ENCODE data around the gene ZNF284. TPM values are rescaled to one million over a fixed set of nuclear protein-coding genes. Genes with fewer than 3 reads are reported as not detected.

The ZNF284 gene
- total and polyA plus RNA-seq, 2 donors (not counting 1 experiment from before 2014, with no cell fraction given), result 2.1 to 3.3 TPM

DNA sequence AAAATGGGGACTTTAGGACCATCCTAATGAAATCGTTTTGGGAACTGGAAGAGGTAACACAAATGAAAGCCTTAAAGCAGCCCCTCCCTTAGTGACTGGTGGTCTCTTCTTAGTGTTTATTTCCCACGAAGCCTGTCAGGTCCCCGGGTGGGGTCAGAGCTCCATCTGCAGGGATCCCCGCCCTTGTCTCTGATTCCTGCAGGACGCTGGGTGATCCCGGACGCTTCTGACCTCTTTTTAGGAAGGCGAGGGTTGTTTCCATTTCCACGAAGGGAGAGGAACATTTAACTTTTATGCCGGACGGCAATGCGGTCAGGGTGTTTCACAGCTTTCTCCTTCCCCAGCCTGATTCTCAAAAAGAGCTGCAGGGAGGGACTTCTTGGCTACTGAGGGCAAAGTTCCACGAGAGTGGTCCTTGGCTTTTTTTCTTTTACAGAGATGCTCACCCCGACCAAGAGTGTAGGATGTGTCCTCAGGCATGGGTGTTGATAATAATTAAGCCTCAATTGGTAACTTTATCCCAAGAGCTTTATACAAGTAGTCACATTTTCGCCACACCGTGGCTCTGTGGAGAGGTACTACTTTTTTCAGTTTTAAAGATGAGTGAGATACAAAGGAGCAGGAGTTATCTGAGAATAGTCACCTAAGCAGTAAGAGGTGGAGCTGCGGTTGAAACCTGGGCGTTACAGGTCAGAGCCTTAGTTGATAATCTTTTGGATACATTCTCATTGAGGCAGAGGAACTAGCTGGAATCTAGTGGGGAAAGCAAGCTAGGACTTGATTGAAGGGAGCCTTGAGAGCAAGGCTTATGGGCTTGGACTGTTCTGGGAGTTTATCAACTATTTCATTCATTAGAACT lies 813 bp downstream of the ZNF284 start:
- Histone ChIP-seq H3K9ac (ENCODE audit: low read length) (peak overlapping the region; percentile 73), H3K4me1 (ENCODE audit: control insufficient read depth in 2 of 2, insufficient read depth in 2 of 2, low read length in 2 of 2) (peaks cover 13 to 16% of the 10 kb centered on the region in 2 donors), H2AFZ (ENCODE audit: insufficient read depth, low read depth, low read length, poor library complexity, severe bottlenecking) (peak overlapping the region; percentile 94), H3K27me3 (replicated peaks in 1 of 4; ENCODE audit: control extremely low read depth in 1 of 4, control insufficient read depth in 3 of 4, insufficient read depth in 4 of 4, low read length in 3 of 4) (no peaks in the 10 kb centered on the region), H3K36me3 (replicated peaks in 1 of 2; ENCODE audit: control extremely low read depth in 1 of 2, control insufficient read depth in 1 of 2, extremely low read depth in 1 of 2, insufficient read depth in 2 of 2, low read length in 1 of 2) (peaks cover 0 to 4% of the 10 kb centered on the region in 2 experiments), H3K4me3 (ENCODE audit: control extremely low read depth in 1 of 5, extremely low read depth in 1 of 5, insufficient read depth in 1 of 5, low read depth in 2 of 5, low read length in 4 of 5) (peak overlapping the region; percentile 68 to 89 (median 76)), H3K79me2 (ENCODE audit: control insufficient read depth, insufficient read depth, low read length) (no peaks in the 10 kb centered on the region), H3K27ac (ENCODE audit: low read length in 2 of 2) (no peak overlapping the region), H3K9me3 (ENCODE audit: control extremely low read depth in 1 of 3, control insufficient read depth in 2 of 3, insufficient read depth in 1 of 3, low read length in 2 of 3) (peaks cover 4 to 12% (median 7%) of the 10 kb centered on the region in 3 donors), H3K4me2 (replicated peaks; ENCODE audit: low read depth, low read length, poor library complexity, severe bottlenecking) (peak overlapping the region; percentile 84), H4K20me1 (ENCODE audit: control insufficient read depth, insufficient read depth, low read length, poor library complexity, severe bottlenecking) (no peaks in the 10 kb centered on the region)
- ChIA-PET POLR2A (interaction anchor here (0.6 kb wide), 1 partner anchor 139 kb away, joined by 9 read pairs; no protein-coding TSS in a partner anchor), CTCF (interaction anchor here (0.7 kb wide), 1 partner anchor 52 kb away, joined by 3 read pairs; no protein-coding TSS in a partner anchor)
- ATAC-seq (ENCODE audit: low read depth), result no peak
- peak; percentile 5 for DNase-seq
- WGBS (ENCODE audit: insufficient coverage), result 31% methylated on average over 13 of the region's 18 CpGs
- peaks cover 18% of the 10 kb centered on the region for H3K9me3 Mint-ChIP-seq (ENCODE audit: insufficient read depth)
- H3K27ac Mint-ChIP-seq, result peak overlapping the region; percentile 76
- peak overlapping the region; percentile 89 for H3K4me3 Mint-ChIP-seq
- TF ChIP-seq, protein P1, sequence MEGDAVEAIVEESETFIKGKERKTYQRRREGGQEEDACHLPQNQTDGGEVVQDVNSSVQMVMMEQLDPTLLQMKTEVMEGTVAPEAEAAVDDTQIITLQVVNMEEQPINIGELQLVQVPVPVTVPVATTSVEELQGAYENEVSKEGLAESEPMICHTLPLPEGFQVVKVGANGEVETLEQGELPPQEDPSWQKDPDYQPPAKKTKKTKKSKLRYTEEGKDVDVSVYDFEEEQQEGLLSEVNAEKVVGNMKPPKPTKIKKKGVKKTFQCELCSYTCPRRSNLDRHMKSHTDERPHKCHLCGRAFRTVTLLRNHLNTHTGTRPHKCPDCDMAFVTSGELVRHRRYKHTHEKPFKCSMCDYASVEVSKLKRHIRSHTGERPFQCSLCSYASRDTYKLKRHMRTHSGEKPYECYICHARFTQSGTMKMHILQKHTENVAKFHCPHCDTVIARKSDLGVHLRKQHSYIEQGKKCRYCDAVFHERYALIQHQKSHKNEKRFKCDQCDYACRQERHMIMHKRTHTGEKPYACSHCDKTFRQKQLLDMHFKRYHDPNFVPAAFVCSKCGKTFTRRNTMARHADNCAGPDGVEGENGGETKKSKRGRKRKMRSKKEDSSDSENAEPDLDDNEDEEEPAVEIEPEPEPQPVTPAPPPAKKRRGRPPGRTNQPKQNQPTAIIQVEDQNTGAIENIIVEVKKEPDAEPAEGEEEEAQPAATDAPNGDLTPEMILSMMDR (IDR thresholded peaks at IDR 0.05), result no peak
- TF ChIP-seq EZH2 (IDR thresholded peaks at IDR 0.05; ENCODE audit: borderline replicate concordance, insufficient read depth, low read depth, low read length, poor library complexity, severe bottlenecking), result no peak
- no peaks in the 10 kb centered on the region for H3K27me3 Mint-ChIP-seq
- H3K4me1 Mint-ChIP-seq, result peaks cover 25% of the 10 kb centered on the region
- intact Hi-C loops (cut with micrococcal nuclease), result loop anchor here (1.0 to 10.0 kb wide), 11 partner anchors 21 to 248 kb away; partner anchors contain the start of genes ZNF222, ZNF224, ZNF225 and ZNF226

DNA sequence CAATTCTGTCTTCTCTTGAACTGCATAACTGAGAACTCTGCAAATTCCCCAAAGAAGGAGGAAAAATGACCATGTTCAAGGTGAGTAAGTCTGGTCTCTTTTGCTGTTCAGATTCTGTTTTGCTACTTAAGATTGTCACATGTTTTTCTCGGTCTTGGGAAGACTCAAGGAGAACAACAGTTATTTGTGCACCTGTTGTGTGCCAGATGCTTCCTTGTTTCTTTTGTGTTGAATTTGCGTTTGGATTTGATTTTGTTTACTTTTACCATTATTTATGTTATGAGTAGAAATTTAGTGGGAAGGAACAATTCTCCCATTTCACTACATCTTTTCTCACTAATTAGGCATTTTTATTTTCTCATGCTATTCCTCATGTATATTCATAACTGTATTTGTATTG lies 4.4 kb downstream of the ZNF284 start:
- Histone ChIP-seq H2AFZ (ENCODE audit: insufficient read depth, low read depth, low read length, poor library complexity, severe bottlenecking) (no peak overlapping the region), H3K79me2 (ENCODE audit: control insufficient read depth, insufficient read depth, low read length) (no peaks in the 10 kb centered on the region), H3K27me3 (replicated peaks in 1 of 4; ENCODE audit: control extremely low read depth in 1 of 4, control insufficient read depth in 3 of 4, insufficient read depth in 4 of 4, low read length in 3 of 4) (no peaks in the 10 kb centered on the region), H3K4me1 (ENCODE audit: control insufficient read depth in 2 of 2, insufficient read depth in 2 of 2, low read length in 2 of 2) (peaks cover 12 to 16% of the 10 kb centered on the region in 2 donors), H3K4me2 (replicated peaks; ENCODE audit: low read depth, low read length, poor library complexity, severe bottlenecking) (no peak overlapping the region), H3K4me3 (ENCODE audit: control extremely low read depth in 1 of 5, extremely low read depth in 1 of 5, insufficient read depth in 1 of 5, low read depth in 2 of 5, low read length in 4 of 5) (no peak overlapping the region), H3K27ac (ENCODE audit: low read length in 2 of 2) (no peak overlapping the region), H3K9me3 (ENCODE audit: control extremely low read depth in 1 of 3, control insufficient read depth in 2 of 3, insufficient read depth in 1 of 3, low read length in 2 of 3) (peaks cover 0 to 1% (median 0%) of the 10 kb centered on the region in 3 donors), H3K9ac (ENCODE audit: low read length) (no peak overlapping the region), H3K36me3 (replicated peaks in 1 of 2; ENCODE audit: control extremely low read depth in 1 of 2, control insufficient read depth in 1 of 2, extremely low read depth in 1 of 2, insufficient read depth in 2 of 2, low read length in 1 of 2) (peaks cover 0 to 8% of the 10 kb centered on the region in 2 experiments), H4K20me1 (ENCODE audit: control insufficient read depth, insufficient read depth, low read length, poor library complexity, severe bottlenecking) (no peaks in the 10 kb centered on the region)
- no CpG with 5 or more reads among the region's 2 CpGs for WGBS (ENCODE audit: insufficient coverage)
- Mint-ChIP-seq H3K4me1 (peaks cover 20% of the 10 kb centered on the region), H3K9me3 (ENCODE audit: insufficient read depth) (peaks cover 6% of the 10 kb centered on the region), H3K27ac (no peak overlapping the region), H3K27me3 (no peaks in the 10 kb centered on the region), H3K4me3 (no peak overlapping the region)
- no peak for TF ChIP-seq EZH2 (IDR thresholded peaks at IDR 0.05; ENCODE audit: borderline replicate concordance, insufficient read depth, low read depth, low read length, poor library complexity, severe bottlenecking)
- TF ChIP-seq, protein P1 (IDR thresholded peaks at IDR 0.05), result no peak
- DNase-seq (no peak), ATAC-seq (ENCODE audit: low read depth) (no peak)
- ChIA-PET POLR2A (no interaction called here), CTCF (no interaction called here)
- intact Hi-C loops (cut with micrococcal nuclease), result loop anchor here (10.0 kb wide), 1 partner anchor 252 kb away; the partner anchor contains the start of gene ZNF283
